Activated CD8-positive, alpha-beta T cell treated with anti-CD3 and anti-CD28 coated beads, Interleukin-2, amount 10 ng/mL, durations not matched to agents 7 days and 5 days (primary cell): Measurements from ENCODE around the gene COBLL1. TPM values are rescaled to one million over a fixed set of nuclear protein-coding genes. Genes with fewer than 3 reads are reported as not detected.

Experiments used
- ATAC-seq: fragments of 150-1000 bp; cut with Tn5 transposase; one replicate; pipeline ENCODE4 v1.10.0; 2021; ENCODE audit warnings: moderate library complexity
- CTCF ChIA-PET: fragments of 350-600 bp; sonication (Branson Sonifier 250); formaldehyde crosslinking; loops from one replicate; lab custom pipeline; 2021; ENCODE audit warnings: antibody characterized with exemption; lab: Charles Lee
- POLR2A ChIA-PET: fragments of 350-600 bp; sonication (Branson Sonifier 250); formaldehyde crosslinking; loops from one replicate; lab custom pipeline; 2021; ENCODE audit warnings: antibody characterized with exemption; lab: Charles Lee
- DNase-seq: peaks from one replicate; pipeline ENCODE4 v3.0.0-alpha.2; 2020
- H3K27ac Mint-ChIP-seq: one replicate; pipeline ENCODE4 v1.8.0; 2021; ENCODE audit warnings: mild to moderate bottlenecking, mixed read lengths
- H3K27me3 Mint-ChIP-seq: one replicate; pipeline ENCODE4 v1.8.0; 2021; ENCODE audit warnings: low read depth, mixed read lengths
- H3K36me3 Mint-ChIP-seq: one replicate; pipeline ENCODE4 v1.8.0; 2021; ENCODE audit warnings: low read depth, mixed read lengths
- H3K4me1 Mint-ChIP-seq: one replicate; pipeline ENCODE4 v1.8.0; 2021; ENCODE audit warnings: low read depth, mixed read lengths
- H3K4me3 Mint-ChIP-seq: one replicate; pipeline ENCODE4 v1.8.0; 2021; ENCODE audit warnings: mild to moderate bottlenecking, mixed read lengths
- H3K9me3 Mint-ChIP-seq: one replicate; pipeline ENCODE4 v1.8.0; 2022; ENCODE audit warnings: mixed read lengths; ENCODE audit not compliant: insufficient read depth
- total RNA-seq, 2 experiments: library from RNA; stranded (reverse); gene quantifications; one replicate each; pipeline ENCODE4 v1.2.3, GENCODE V29; 2021

Gene COBLL1
- total RNA-seq, 2 experiments from 2014 or later, result not detected

DNA sequence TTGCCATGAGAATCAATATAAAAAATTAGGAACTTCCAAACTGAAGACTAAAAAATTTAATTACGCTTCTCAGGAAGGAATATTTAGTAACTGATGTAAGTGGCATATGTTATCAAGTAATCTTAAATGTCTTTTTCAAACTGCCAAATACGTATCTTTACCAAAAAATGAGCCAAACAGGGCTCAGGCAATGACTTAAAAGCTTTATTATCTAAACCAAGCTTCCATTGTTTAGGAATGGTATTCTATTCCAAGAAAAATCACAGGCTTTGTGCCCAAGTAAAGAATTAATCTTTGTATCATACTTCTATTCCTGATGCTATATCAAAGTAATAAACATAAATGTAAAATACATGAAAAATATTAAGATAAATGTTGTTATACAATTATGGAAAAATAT is 148.7 kb downstream of the COBLL1 start:
- no peaks in the 10 kb centered on the region for H3K9me3 Mint-ChIP-seq
- no peak for ATAC-seq
- DNase-seq, result no peak
- CTCF ChIA-PET, result no interaction called here
- H3K27ac Mint-ChIP-seq, result no peak overlapping the region
- H3K27me3 Mint-ChIP-seq, result no peaks in the 10 kb centered on the region
- no peaks in the 10 kb centered on the region for H3K36me3 Mint-ChIP-seq
- H3K4me3 Mint-ChIP-seq, result no peak overlapping the region
- POLR2A ChIA-PET, result no interaction called here
- no peaks in the 10 kb centered on the region for H3K4me1 Mint-ChIP-seq

DNA sequence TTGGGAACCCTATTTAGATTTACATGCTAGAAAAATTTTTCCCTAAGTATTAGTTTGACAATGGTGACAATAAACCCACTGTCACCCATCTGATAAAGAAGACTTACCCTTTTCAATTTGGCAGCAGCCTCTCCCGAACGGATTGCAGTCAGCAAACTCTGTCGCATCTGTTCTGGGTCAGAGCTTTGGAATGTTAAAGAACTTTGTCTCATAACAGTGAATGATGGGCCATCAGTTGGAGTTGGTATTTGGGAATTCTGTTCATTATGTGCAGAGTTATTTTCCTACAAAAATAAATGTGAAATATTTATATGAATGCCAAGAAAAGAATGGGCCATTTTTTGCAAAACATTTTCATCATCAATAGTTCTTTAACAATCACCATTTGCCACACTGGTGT is 149.5 kb downstream of the COBLL1 start:
- CTCF ChIA-PET, result no interaction called here
- Mint-ChIP-seq H3K27me3 (no peaks in the 10 kb centered on the region), H3K4me3 (no peak overlapping the region), H3K36me3 (no peaks in the 10 kb centered on the region), H3K27ac (no peak overlapping the region), H3K4me1 (no peaks in the 10 kb centered on the region), H3K9me3 (no peaks in the 10 kb centered on the region)
- no peak for ATAC-seq
- POLR2A ChIA-PET, result no interaction called here
- DNase-seq, result no peak

DNA sequence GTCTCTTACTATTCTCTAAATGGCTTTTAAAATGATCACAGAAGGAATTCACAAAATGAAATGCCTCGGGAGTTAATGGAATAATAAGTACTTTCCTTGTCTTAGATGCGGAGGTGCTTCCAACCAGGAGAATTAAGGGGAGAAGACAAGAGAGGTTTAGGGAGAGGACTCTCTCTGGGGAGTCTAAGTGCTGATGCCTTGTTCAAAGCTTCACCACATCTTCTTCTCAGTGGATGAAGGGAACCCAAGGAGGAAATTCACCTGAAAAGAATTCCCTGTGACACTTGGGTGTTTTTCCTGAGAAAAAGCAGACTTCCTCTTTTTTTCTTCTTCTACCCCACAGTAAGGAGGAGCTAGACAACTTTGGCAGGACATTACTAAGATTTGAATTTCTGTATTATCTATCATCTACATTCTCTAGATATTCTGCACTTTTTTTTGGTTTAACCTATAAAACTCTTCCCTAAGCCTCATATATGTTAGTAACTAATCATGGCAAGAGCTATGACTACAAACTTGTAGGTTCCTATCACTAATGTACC is 150.2 kb downstream of the COBLL1 start:
- Mint-ChIP-seq H3K4me1 (no peaks in the 10 kb centered on the region), H3K4me3 (no peak overlapping the region), H3K36me3 (no peaks in the 10 kb centered on the region), H3K9me3 (no peaks in the 10 kb centered on the region), H3K27ac (no peak overlapping the region), H3K27me3 (no peaks in the 10 kb centered on the region)
- ChIA-PET POLR2A (no interaction called here), CTCF (no interaction called here)
- no peak for DNase-seq
- no peak for ATAC-seq

DNA sequence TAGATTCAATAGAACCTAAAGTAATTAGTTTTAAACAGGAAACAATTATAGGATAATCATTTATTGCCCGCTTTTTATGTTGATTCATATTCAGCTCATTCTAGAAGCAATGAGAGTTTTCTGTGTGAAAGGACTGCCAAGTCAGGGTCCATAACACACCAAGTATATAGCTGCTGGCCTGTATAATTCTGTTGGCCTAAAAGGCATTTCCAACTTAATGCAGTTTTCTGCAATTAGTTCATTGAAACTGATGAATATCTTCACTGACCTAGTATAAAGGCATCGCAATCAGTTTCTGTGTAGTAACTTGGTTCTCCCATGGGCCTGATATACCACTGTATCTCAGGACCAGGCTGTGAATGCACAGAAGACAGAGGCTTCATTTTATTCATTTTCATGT is 151.3 kb downstream of the COBLL1 start:
- ChIA-PET POLR2A (no interaction called here), CTCF (no interaction called here)
- H3K9me3 Mint-ChIP-seq, result no peaks in the 10 kb centered on the region
- H3K4me1 Mint-ChIP-seq, result no peaks in the 10 kb centered on the region
- no peak overlapping the region for H3K4me3 Mint-ChIP-seq
- no peak for DNase-seq
- no peak for ATAC-seq
- no peak overlapping the region for H3K27ac Mint-ChIP-seq
- no peaks in the 10 kb centered on the region for H3K36me3 Mint-ChIP-seq
- H3K27me3 Mint-ChIP-seq, result no peaks in the 10 kb centered on the region

DNA sequence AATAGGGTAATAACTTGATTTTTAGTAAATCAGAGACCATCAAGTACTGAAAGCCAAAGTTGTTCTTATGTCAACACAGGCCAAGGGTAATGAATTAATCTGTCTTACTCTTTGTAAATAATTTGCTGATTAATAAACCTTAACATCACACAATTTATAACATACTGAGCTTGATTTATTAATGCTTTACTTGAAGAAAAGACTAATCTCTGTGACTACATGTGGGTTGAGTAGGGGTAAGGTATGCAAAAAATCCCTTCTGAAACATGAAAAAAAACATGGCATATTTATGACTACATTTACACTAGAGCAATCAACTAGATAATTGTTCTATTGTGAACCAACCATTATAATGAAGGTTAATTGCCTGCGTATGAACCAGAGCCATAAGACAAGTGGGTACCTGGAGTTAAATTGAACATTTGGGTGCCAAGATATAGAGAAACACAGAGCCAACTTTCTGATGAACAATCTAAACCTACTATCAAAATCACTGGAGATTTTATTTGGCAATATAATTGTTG is 152.7 kb downstream of the COBLL1 start:
- Mint-ChIP-seq H3K9me3 (no peaks in the 10 kb centered on the region), H3K4me3 (no peak overlapping the region), H3K36me3 (no peaks in the 10 kb centered on the region), H3K27ac (no peak overlapping the region), H3K27me3 (no peaks in the 10 kb centered on the region), H3K4me1 (no peaks in the 10 kb centered on the region)
- ATAC-seq (no peak), DNase-seq (no peak)
- ChIA-PET POLR2A (no interaction called here), CTCF (no interaction called here)

DNA sequence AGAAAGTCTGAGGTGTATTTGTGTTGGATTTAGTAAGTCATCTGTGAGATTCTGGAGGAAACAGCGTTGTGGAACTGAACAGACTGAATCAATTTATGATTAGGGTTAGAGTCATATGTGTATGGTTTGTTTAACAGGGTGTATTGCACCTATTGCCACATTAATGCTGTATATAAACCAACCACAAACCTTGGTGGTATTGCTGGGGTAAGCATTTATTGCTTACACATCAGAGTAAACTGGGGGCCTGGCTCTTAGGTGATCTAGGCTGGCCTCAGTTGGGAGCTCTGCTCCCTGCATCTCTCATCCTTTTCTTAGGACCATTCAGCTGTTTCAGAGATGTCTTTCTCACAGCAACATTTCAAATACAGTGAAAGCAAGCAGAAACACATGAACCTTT is 160.6 kb downstream of the COBLL1 start:
- Mint-ChIP-seq H3K4me1 (no peaks in the 10 kb centered on the region), H3K4me3 (no peak overlapping the region), H3K9me3 (no peaks in the 10 kb centered on the region), H3K36me3 (no peaks in the 10 kb centered on the region), H3K27ac (no peak overlapping the region), H3K27me3 (no peaks in the 10 kb centered on the region)
- CTCF ChIA-PET, result no interaction called here
- ATAC-seq, result no peak
- POLR2A ChIA-PET, result no interaction called here
- DNase-seq, result no peak

DNA sequence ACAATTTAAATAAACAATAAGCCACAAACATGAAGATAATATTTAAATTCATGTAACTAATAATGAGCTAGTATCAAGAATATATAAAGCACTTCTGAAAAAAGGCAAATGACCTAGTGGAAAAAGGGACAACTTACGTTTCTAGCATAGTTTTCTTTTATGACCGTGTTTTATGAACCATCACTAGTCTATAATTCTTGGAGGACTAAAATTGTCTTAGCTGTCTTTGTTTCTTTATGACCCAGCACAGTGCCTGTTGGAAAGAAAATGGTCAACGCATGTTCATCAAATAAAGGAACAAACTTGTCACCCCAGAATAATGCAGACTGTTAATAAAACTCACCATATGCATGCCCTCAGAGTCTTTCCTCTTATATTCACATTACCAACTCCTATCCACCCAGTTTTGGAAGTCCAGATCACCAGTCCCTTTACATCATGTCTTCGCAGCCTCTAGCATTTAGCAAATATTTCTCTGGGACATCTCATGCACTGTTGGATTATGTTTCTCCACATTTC is 162.9 kb downstream of the COBLL1 start:
- ATAC-seq, result no peak
- Mint-ChIP-seq H3K4me1 (no peaks in the 10 kb centered on the region), H3K4me3 (no peak overlapping the region), H3K27ac (no peak overlapping the region), H3K36me3 (no peaks in the 10 kb centered on the region), H3K27me3 (no peaks in the 10 kb centered on the region), H3K9me3 (no peaks in the 10 kb centered on the region)
- POLR2A ChIA-PET, result no interaction called here
- DNase-seq, result no peak
- CTCF ChIA-PET, result no interaction called here

DNA sequence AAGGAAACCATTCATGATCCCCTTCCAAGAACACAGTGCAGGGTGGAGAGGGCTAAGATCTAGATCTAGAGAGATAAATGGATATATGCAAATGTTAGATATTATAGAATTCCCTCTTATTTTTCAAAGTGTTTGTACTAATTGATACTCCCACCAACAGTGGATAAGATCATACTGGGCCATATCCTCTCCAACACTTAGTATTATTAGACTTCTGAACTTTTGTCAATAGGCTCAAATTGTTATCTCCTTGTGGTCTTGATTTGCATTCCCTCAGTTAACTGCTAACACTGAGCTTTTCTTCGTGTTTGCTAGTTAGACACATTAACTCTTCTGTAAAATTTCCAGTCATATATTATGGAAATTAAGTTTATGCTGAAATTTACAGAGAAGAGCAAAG is 163.9 kb downstream of the COBLL1 start:
- Mint-ChIP-seq H3K4me1 (no peaks in the 10 kb centered on the region), H3K9me3 (no peaks in the 10 kb centered on the region), H3K27ac (no peak overlapping the region), H3K4me3 (no peak overlapping the region), H3K36me3 (no peaks in the 10 kb centered on the region), H3K27me3 (no peaks in the 10 kb centered on the region)
- POLR2A ChIA-PET, result no interaction called here
- no peak for DNase-seq
- no peak for ATAC-seq
- CTCF ChIA-PET, result no interaction called here

DNA sequence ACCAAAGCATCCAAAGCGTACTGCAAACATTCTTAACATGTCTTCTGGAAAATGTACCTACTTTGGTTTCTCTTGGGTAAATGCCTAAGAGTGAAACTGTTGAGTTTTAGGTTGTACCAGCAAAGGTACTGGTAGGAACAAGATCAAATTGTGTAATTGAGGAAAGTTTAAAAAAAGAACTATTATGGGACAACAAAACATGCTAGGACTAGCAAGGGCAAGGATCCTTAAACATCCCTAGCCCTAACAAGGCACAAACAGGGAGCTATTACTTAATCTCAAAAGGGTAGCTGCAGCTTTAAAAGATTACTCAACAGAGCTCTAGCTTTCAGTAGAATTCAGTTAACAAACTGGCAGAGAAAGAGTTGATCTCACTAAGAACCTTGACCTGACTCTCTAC is 164.4 kb downstream of the COBLL1 start:
- Mint-ChIP-seq H3K4me1 (no peaks in the 10 kb centered on the region), H3K9me3 (no peaks in the 10 kb centered on the region), H3K4me3 (no peak overlapping the region), H3K27me3 (no peaks in the 10 kb centered on the region), H3K27ac (no peak overlapping the region), H3K36me3 (no peaks in the 10 kb centered on the region)
- ATAC-seq, result no peak
- CTCF ChIA-PET, result no interaction called here
- no peak for DNase-seq
- POLR2A ChIA-PET, result no interaction called here

DNA sequence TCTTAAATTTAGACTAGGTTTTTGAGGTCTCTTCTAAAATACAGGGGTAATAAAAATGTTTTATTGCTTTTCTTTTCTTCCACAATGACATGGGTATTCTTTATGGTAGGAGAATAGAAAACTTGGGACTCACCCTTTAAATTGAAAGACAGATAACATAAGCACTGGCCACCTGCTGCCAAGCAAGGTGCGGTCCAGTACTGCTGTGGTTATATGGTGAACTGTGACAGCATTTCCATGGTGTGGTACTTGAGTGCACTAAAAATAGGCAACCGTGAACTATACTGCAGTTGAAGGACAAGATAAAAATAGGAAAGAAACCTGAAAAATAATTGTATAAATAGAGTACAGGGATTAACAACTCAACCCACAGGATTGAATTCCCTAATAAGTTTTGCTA is 165.9 kb downstream of the COBLL1 start:
- DNase-seq (no peak), ATAC-seq (no peak)
- Mint-ChIP-seq H3K4me1 (no peaks in the 10 kb centered on the region), H3K9me3 (no peaks in the 10 kb centered on the region), H3K36me3 (no peaks in the 10 kb centered on the region), H3K4me3 (no peak overlapping the region), H3K27ac (no peak overlapping the region), H3K27me3 (no peaks in the 10 kb centered on the region)
- POLR2A ChIA-PET, result no interaction called here
- CTCF ChIA-PET, result no interaction called here

DNA sequence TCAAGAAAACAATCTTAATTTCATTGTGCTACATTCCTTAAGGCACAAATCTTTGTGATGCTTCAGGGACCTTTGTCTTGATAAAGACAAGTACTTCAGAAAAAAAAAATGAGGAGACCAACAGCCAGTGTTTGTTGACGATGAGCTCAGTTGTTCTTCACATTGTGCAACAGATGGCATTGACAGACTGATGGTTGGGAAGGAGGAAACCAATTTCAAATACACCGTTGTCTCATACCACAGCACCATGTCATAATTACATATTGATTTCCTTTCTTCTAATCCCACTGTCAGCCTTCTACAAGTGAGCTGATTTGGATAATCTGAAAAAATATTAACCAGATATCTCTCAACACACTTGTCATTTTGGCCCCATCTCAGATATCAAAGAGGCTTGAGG is 166.6 kb downstream of the COBLL1 start:
- ChIA-PET POLR2A (no interaction called here), CTCF (no interaction called here)
- Mint-ChIP-seq H3K36me3 (no peaks in the 10 kb centered on the region), H3K4me3 (no peak overlapping the region), H3K27me3 (no peaks in the 10 kb centered on the region), H3K9me3 (no peaks in the 10 kb centered on the region), H3K4me1 (no peaks in the 10 kb centered on the region), H3K27ac (no peak overlapping the region)
- no peak for DNase-seq
- no peak for ATAC-seq

DNA sequence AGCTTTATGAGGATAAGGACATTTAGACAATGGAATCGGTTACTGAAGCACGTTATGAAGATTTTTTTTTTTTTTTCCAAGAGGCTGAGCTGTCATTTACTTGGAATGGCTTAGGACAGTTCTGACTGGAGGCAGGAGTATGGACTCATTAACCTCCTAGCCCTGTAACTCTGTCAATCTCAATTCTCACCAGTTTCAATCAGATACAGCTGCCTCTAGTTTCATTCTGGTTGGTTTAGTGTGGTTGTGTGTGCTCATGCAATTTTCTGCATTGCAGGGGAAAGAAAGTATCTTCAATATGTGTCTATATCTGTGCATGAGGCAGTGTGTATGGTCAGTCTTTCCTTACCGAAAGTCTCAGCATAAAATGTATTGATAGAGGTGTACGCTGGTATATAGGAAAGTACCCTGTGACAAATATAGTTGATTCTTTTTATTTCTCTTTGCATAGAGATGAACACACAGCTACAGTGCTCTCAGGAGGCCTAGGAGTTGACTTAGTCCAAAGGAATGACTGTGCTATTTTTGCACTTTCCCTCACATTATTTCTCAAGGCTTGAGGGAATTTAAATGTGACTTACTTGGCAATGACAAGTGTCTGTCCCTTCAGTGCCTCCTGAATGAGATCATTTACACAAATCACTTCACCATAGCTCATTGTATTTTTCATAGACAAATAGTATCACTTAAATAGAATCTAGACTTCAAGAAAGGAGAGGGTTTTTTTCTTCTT is 169.8 kb downstream of the COBLL1 start:
- H3K9me3 Mint-ChIP-seq, result no peaks in the 10 kb centered on the region
- H3K36me3 Mint-ChIP-seq, result no peaks in the 10 kb centered on the region
- POLR2A ChIA-PET, result no interaction called here
- ATAC-seq, result no peak
- no peak overlapping the region for H3K4me3 Mint-ChIP-seq
- no peaks in the 10 kb centered on the region for H3K4me1 Mint-ChIP-seq
- H3K27me3 Mint-ChIP-seq, result no peaks in the 10 kb centered on the region
- no peak overlapping the region for H3K27ac Mint-ChIP-seq
- no peak for DNase-seq
- CTCF ChIA-PET, result no interaction called here
